GM19193 (cell line): ENCODE results near the gene TIMM10.

Source experiments
- POLR2A ChIP-seq: IDR thresholded peaks from 4 replicates; pipeline ENCODE4 v1.6.1; 2011; ENCODE audit not compliant: insufficient read depth, insufficient read length; ENCODE audit errors: extremely low read depth

The TIMM10 gene

DNA sequence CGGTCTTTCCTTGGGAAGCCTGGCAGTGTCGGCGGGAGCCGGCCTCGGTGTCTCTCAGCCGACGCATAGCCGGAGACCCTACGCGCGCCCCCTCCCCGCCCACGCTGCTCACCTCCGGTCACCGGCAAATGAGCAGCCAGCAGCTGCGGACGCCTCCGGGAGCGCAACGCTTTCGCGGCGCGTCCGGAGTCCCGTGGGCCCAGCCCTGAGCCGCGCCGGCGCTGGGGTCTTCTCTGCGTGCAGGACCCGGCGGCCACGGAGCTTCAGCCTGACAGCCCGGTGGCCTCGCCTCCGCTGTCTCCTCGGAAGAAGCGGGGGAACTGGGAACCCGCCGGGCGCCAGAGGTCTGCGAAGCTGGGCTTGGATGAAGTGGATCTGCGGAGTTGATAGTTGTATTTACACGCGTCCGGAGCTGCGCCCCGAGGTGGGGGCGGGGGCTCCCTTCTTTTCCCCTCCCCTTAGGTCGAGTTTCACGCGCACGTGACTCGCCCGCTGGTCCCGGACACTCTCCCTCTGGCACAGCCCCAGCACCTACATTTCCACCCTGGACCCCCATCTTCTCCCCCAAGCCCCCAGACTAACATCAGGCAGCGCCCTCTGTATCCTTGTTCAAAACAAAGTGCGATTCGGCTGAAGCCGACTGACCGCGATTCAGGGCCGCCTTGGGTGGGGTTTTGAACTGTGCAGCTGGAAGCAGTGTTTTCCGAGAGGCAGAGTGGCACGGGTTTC is 15.1 kb downstream of the TIMM10 start, which contains the start of gene SLC43A1:
TSS of gene SLC43A1 (minus strand) at position 371 of the 729 bp plus-strand sequence. CDS start 1,591 bp downstream, outside the sequence.
- no peak for TF ChIP-seq POLR2A

DNA sequence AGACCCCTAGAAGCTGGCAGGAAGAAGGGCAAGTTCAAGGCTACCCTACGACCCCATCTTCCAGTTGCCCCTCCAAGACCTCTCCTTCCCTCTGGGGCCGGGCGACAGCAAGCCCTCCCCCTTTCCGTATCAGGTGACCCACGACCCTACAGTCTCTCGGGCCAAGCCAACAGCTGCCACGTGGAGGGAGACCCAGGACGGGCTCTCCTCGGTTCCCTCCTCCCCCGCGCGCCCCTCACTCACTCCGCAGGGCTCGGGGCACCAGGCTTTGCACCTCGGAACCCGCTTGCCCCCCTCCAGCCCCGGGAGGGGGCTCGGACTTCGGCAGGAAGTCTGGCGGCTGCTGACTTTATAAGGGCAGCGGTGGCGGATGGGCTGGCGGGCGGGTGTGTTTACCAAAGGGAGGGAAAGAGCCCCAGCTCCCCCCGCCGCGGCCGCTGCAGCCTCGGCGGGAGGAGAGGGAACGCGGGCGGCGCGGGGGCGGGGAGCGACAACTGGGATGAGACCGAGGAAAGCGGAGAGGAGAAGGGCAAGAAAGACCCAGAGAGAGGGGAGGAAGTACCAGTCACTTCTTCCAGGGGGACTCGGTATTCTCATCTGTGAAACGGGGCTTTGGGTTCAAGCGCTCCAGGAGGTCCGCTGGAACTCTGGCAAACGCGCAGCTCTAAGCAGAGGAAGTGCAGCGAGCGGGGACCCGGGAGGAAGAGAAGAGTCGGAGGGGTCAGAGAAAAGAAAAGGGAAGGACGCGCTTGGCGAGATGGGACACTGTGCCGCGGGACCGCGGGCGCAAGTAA is 15.8 kb downstream of the TIMM10 start:
- peak; percentile 52 for TF ChIP-seq POLR2A

DNA sequence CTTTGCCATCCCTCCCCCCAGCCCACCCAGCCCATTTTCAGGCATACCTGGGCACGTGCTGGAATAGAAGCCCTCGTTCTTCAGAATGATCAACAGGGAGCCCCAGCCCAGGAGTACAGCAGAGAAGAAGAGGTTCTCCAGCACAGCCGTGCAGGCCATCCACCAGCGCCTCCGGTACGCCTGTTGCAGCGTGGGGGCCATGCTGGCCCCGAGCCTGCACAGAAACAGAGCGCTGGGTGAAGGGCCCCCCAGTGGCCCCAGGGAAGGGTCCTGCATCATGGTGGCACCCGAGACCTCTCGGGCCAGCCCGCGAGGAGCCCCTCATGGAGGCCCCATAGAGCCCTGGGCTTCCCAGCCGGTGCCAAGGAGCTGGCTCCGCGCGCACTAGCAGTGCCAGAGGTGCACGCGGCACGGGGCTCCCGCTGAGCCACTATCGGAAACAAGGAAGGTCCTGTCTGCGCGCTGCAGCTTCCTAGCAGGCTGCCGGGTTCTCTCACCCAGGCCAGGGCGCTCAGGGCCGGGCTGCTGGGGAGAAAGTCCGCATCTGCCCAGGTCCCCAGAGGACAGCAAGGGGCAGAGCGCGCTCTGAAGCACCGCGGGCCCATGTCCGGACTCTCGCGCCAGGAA is 16.5 kb downstream of the TIMM10 start:
- no peak for TF ChIP-seq POLR2A

DNA sequence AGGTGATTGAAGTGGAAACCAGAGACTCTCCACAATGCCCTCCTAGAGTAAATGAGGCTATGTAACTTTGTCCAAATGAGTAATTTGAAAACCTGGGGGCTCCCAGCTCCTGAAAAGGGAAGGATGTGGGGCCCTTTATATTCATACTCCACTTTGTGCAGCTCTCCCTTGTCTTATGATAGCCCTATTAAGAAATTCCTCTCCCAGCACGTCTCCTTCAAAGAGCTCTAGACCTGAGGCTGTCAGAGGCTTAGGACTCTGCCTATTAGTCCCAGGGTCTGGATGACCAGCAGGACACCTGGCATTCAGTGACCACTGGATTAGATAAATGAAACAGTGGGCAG is 17.1 kb downstream of the TIMM10 start:
- TF ChIP-seq POLR2A, result no peak

DNA sequence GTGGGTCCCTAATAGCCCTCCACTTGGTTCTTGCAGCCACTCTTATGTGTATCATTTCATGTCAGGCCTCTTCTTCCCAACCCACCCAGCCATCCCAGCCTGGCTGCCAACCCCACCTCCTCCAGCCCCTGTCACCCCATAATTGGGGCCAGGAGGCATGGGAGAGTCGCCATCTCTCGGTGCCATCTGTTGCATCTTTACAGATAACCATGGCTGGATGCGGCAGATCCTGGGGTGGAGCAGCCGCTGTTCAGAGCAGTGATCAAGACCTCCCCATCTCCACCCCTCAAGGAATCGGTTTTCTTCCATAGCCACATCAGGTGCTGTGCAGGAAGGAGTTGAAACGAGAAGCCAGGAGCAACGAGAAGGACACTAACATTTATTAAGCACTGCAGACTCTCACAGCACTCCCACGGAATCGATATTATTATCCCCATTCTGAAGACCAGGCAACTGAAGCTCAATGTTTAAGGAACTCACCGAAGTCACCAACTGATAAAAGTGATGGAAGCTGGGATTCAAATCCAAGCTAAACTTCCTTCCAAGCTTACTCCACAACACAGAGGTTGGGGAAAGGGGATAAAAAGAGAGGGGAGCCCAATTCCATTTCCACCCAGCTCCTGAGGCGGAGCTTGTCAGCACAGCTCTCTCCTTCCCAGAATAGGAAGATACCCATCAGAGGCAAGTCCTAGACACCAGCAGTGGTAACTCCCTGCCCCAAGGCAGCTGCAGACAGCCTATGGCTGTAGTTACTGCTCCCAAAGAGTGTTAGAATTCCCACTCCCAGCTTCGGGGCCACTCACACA is 17.7 kb downstream of the TIMM10 start:
- no peak for TF ChIP-seq POLR2A

DNA sequence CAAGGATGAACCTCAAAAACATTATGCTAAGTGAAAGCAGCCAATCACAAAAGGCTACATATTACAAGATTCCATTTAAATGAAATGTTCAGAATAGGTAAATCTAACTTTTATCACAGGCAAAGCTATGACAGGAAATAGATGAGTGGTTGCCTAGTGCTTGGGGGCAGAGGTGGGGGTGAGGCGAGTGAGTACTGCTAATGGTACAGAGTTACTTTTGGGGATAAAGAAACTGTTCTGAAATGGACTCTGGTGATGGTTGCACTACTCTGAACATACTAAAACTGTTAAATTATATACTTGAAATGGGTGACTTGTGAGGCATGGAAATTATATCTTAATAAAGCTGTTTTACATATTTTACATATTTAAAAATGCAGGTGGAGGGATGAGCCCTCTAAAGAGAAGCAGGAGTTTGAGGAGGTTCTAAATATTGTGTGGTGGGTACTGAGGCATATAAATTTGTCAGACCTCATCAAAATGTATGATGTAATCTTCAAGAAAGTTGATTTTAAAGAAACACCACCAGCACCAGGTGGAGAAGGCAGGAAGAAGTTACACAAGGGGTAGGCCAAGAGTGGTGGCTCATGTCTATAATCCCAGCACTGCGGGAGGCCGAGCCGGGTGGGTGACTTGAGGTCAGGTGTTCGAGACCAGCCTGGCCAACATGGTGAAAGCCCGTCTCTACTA is 18.7 kb downstream of the TIMM10 start:
- TF ChIP-seq POLR2A, result no peak

DNA sequence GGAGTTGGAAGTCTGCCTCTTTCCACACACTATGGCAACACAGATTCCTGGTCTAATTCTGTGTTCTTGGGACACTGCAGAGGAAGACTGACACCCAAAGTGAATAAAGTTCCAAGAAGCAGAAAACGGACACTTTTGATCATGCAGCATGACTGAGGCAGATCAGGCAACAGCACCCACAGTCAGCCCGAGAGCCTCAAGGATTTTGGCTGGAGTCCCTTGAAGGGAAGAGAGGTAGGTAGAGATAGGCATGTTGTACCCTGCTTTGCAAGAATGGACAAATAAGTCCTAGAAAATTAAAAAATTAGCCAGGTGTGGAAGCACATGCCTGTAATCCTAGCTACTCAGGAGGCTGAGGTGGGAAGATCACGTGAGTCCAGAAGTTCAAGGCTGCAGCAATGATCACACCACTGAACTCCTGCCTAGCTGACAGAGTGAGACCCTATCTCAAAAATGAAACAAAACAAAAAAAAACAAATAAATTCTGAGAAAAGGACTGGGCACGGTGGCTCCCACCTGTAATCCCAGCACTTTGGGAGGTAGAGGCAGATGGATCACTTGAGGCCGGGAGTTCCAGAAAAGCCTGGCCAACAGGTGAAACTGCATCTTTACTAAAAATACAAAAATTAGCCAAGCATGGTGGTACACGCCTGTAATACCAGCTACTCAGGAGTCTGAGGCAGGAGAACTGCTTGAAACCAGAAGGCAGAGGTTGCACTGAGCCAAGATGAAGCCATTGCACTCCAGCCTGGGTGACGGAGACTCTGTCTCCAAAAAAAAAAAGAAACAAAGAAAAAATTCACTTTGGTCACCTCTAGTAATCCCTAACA is 22.0 kb downstream of the TIMM10 start:
- no peak for TF ChIP-seq POLR2A

DNA sequence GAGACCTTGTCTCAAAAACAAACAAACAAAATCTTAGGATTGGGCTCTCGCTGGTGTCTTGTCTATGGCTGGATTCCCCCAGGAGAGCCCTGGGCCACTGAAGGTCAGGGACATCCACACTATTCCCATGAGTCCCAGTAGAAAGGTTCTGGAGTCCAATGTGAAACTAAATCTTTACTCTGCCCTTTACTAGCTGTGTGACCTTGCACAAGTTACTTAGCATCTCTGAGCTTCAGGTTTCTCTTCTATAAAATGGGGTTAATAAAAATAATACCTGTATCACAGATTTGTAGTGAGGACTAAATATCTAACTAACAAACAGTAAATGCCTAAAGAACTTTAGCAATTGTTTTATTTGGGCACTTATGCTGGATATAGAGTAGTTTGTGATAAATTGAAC is 24.0 kb downstream of the TIMM10 start:
- TF ChIP-seq POLR2A, result no peak

DNA sequence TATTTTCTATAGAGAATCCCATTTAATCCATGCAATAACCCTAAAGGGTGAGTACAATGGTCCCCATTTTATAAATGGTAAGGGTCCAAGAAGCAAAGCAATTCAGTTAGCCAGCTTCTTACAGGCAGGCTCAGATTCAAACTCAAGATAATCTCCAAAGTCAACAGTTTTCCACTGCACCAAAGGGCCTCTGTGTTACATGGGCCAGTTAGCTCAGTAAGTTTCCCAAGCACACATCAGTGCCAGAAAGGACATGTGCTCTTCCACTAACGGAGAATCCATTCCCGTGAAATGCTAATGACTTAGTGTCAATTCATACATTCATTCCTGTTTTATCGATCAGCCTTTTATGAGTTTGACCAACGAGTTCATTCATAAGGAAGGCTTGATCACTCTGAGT is 26.0 kb downstream of the TIMM10 start:
- no peak for TF ChIP-seq POLR2A

DNA sequence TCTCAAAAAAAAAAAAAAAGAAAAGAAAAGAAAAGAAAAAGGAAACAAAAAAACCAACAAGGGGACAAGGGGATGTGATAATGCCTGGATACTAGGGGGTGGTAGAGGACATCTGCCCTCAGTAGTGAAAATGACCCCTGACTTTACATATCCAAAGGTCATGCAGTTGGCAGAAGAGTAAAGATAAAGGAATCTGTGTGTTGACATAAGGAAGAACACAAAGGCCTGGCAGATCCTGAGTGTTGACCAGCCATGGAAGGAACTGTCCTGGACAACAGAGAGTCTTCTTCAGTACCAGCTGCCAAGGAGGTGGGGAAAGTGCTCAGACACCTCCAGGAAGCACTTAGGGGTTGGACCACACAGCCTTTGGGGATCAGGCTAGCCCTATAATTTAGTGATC is 27.7 kb downstream of the TIMM10 start:
- no peak for TF ChIP-seq POLR2A

DNA sequence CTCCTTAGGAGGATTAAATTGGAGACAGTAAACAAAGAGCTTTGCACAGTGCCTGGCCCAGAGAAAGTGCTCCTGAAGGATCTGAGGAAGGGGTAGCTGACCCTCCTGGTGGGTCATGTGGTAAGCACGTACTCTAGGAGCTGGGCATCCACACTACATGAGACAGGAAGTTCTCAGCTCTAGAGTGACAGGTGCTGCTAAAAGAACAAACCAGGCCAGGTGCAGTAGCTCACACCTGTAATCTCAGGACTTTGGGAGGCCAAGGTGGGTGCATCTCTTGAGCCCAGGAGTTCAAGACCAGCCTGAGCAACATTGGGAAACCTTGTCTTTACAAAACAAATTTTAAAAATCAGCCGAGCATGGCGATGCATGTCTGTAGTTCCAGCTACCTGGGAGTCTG is 28.2 kb downstream of the TIMM10 start:
- TF ChIP-seq POLR2A, result no peak

DNA sequence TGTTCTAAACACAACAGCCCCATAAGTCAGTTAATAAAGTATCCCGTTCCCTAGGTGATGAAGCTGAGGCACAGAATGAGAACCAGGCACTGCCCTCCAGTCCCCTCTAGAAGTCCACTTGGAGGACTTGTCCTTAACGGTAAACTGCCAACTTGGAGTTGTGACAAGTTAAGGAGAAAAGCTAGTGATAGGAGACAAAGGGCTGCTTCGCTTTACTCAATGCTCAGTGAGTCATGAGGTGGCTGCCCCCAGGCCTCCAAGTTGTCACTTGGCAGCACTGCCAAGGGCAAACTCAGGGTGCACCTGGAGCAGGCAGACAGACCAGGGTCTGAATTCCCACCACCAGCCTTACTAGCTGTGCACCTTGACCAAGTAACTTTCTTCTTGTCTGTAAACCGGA is 28.6 kb downstream of the TIMM10 start:
- no peak for TF ChIP-seq POLR2A

DNA sequence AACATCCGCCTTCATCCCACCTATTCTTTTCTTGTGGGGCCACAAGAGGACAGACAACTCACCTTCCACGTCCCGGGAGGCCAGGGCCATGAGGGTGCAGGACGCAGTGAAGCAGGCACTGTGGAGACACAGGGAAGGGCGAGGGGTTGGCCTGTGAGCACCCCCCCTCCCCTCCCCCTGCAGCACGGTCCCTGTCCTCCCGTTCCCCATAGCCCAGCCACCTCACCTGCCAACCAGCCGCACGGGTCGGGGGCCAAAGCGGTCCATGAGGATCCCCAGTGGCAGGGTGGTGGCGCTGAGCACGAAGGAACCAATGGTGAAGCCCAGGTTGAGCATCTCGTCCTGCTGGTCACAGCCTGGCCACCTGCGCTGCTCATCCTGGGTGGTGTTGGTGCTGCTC is 29.6 kb downstream of the TIMM10 start:
- no peak for TF ChIP-seq POLR2A

DNA sequence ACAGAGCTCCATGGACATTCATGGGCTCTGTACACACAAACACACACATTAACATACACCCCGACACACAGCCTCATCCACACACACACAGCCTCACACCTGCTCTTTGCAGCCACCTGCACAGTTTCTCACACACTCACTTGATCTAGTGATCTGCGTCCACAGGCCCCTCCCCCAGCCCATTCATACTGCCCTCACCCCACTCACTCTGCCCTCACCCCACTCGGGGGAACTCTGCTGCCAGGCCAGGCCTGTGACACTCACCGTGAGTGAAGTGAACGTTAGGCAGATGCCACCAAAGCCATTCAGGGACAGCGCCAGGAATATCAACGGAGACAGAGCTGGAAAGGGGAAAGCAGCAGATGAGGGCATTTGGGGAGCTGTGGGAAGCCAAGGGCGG is 30.0 kb downstream of the TIMM10 start:
- TF ChIP-seq POLR2A, result no peak

DNA sequence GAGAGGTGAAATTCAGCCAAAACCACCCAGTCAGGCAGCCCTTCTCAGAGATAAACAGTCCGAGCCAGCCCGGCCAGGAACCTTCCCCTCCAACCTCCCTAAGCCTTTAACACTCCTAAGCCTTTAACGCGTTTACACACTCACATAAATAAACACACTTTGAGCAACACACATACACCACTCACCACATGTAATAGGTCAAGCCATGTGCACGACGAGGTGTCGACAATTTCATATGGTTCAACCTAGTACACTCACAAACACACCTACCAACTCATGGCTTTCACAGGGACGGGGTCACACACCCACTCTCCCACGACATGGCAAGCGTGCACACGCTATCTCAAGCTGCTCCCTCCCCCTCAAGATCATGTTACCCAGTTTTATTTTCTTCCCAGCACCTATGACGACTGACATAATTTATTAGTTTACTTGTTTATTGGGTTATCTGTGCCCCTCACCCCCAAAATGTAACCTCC is 30.5 kb downstream of the TIMM10 start:
- no peak for TF ChIP-seq POLR2A
